ENCODE data around the gene COTL1. TPM values are rescaled to one million over a fixed set of nuclear protein-coding genes. Genes with fewer than 3 reads are reported as not detected.
A peak's percentile ranks its signal among the peaks of the same experiment; 100 is the strongest.

The COTL1 gene
- total and polyA plus RNA-seq, 9 of the 15 experiments (the other 6 are each of a cell fraction or from before 2014, with no cell fraction given), result 27.7 to 185 (median 72.5) TPM

DNA sequence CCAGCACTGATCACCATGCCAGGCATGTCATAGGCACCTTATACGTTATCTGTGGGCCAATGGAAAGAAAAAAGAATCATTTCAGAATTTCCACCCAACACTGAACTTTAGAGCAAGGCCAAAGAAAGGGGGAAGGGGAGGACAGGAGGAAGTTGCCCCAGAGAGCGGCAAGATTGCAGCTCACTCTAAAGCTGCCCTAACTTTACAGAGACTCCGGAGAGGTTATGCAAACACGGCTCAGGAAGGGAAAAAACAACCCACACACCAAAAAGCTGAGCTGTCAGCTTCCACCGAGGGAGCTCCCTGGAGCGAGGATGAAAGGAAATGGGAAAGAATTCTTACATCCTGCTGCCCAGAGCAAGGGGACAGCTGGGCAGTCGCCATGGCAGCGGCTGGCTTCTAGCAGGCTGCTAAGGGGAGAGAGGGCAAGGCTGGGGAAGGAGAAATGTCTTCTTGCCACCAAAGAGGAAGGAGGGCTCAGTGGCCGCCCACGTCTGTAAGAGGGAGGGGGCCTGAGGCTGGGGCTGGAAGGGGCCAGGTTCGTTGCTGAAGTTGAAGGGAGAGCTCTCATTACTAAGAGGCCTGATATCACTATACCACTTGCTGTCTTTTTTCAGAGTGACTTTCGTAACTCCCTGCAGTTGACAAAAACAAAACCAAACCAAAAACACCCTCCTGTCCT is 18.2 kb downstream of the COTL1 start (continued):
- no peak for TF ChIP-seq ZNF75A (CRISPR knock-in tag; IDR thresholded peaks at IDR 0.05)
- TF ChIP-seq HDAC2 (IDR thresholded peaks at IDR 0.05), result no peak
- peak; percentile 74 for TF ChIP-seq CEBPB (tag; IDR thresholded peaks at IDR 0.05)
- TF ChIP-seq ZNF324 (CRISPR knock-in tag; IDR thresholded peaks at IDR 0.05), result no peak
- no peak for TF ChIP-seq MYC (IDR thresholded peaks at IDR 0.05; ENCODE audit: low read depth, low read length)
- TF ChIP-seq MYC (CRISPR knock-in tag; IDR thresholded peaks at IDR 0.05; ENCODE audit: borderline replicate concordance, low read depth), result no peak
- TF ChIP-seq RFX5 (IDR thresholded peaks at IDR 0.05; ENCODE audit: low read depth, low read length), result no peak
- no peak for TF ChIP-seq BRF1 (IDR thresholded peaks at IDR 0.05; ENCODE audit: borderline replicate concordance, extremely low read depth, insufficient read length)
- TF ChIP-seq ASH1L (IDR thresholded peaks at IDR 0.05; ENCODE audit: borderline replicate concordance, low read depth, partially characterized antibody), result no peak
- TF ChIP-seq SIX5 (IDR thresholded peaks at IDR 0.05; ENCODE audit: borderline replicate concordance in 1 of 2, insufficient read depth in 1 of 2, low read depth in 1 of 2, low read length in 2 of 2), result no peak
- no peak for TF ChIP-seq ZNF12 (CRISPR knock-in tag; IDR thresholded peaks at IDR 0.05)
- no peak for TF ChIP-seq CBFA2T3 (IDR thresholded peaks at IDR 0.05)
- no peak for TF ChIP-seq ZNF274 (IDR thresholded peaks at IDR 0.05; ENCODE audit: borderline replicate concordance, low read depth, low read length)
- TF ChIP-seq BRCA1 (IDR thresholded peaks at IDR 0.05), result no peak
- TF ChIP-seq BRCA1 (CRISPR knock-in tag; IDR thresholded peaks at IDR 0.05), result no peak
- no peak for TF ChIP-seq PYGO2 (tag; IDR thresholded peaks at IDR 0.05)
- no peak for TF ChIP-seq HNRNPK (IDR thresholded peaks at IDR 0.05; ENCODE audit: low read depth, low read length, poor library complexity, severe bottlenecking)

Measured in K562 (cell line).